HG03159 (cell line): Measurements from ENCODE around the gene MTG1.
"Not testable (repeated sequence)": the region's sequence is repeated elsewhere in the genome, so short reads cannot be mapped to it uniquely, and the experiment has no call there.

Source experiments
- ATAC-seq: cut with Tn5 transposase; IDR thresholded peaks from one replicate; pipeline ENCODE4 v1.9.1; 2021; ENCODE audit warnings: mild to moderate bottlenecking, moderate library complexity; ENCODE audit not compliant: unreplicated experiment

MTG1 gene

DNA sequence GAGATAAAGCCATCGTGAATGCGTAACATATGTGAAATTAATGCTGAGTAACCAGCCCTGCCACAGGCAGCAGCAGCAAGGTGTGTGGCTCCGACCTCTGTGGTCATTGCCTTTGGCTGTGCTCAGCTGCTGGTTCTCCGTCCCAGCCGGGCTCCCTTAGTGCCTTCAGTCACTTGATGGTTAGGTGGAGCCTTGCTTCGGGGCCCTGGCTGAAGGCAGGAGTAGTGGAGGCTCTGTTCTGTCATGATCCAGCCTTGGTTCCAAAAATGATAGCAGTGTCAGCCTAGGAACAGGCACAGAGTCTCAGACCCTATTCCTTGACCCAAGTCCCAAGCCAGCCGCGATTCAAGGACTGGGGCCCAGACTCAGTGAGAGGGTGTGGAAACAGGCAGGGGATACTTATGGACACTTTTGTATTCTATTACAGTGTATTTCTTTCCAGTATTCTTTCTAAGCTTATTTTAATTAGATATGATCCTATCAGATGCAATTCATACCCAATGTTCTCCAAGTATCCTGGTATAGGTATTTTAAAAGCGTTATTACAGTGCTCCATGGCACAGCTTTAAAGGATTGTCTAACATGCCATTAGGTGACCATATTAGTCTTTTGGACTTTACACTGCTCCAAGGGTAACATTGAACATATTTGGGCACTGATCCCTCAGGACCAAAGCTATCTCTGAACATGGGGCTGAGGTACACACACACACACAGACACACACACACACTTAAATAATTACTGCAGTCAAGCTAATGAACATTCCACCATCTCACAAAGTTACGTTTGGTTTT lies 68.8 kb downstream of the MTG1 start:
- no peak for ATAC-seq

- no peak for ATAC-seq
These were observed 70.7 kb downstream of the MTG1 start for GRCh38 chr10:133464582-133465031.

DNA sequence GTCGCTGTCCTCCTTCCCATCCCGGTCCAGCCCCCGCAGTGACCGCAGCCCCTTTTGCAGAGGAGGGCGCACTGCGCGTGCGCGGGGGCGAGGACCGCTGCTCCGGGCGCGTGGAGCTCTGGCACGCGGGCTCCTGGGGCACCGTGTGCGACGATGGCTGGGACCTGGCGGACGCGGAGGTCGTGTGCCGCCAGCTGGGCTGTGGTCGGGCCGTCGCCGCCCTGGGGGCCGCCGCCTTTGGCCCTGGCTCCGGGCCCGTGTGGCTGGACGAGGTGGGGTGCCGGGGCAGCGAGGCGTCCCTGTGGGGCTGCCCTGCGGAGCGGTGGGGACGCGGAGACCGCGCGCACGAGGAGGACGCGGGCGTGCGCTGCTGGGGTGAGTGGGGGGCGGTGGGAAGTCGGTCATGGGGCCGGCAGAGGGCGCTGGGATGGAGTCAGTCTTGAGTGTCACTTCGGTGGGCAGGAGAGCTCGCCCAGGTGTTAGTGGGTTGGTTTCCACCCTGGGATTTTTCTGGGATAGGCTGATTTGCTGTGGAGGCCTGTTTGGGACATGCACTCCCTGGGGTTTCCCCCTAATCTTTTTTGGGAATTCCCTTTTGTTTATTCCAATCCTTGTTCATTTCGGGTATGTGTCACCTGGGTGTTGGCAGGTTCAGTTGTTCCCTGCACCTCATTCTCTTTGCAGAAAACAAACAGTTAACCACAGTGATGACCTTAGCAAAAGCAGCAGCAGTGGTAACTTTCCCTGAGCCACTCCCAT lies 71.4 kb downstream of the MTG1 start:
- no peak for ATAC-seq

DNA sequence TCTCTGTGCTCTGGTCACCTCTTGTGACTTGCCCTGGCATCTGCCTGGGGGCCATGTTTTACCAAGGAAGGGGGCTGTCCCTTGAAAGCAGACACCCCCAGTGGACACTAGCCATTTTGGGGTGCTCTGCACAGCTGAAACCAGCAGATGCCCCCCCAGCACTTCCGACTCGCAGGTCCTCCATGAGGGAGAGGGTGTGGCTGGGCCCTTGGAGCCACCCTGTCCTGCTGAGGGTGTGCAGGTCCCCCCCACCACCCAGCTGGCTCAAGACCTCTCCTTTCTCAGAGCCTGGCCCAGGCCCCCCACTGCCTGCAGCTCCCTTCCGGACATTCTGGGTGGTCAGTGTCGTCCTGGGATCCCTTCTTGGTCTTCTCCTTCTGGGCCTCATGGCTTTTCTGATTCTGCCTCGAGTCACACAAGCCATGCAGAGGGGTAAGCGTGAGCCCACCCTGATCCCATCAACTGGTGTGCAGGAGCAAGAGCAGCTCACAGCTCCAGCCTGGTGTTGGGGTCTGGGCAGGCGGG lies 72.1 kb downstream of the MTG1 start:
- no peak for ATAC-seq

- ATAC-seq: no peak
These were observed 72.8 kb downstream of the MTG1 start for GRCh38 chr10:133466683-133467275.

DNA sequence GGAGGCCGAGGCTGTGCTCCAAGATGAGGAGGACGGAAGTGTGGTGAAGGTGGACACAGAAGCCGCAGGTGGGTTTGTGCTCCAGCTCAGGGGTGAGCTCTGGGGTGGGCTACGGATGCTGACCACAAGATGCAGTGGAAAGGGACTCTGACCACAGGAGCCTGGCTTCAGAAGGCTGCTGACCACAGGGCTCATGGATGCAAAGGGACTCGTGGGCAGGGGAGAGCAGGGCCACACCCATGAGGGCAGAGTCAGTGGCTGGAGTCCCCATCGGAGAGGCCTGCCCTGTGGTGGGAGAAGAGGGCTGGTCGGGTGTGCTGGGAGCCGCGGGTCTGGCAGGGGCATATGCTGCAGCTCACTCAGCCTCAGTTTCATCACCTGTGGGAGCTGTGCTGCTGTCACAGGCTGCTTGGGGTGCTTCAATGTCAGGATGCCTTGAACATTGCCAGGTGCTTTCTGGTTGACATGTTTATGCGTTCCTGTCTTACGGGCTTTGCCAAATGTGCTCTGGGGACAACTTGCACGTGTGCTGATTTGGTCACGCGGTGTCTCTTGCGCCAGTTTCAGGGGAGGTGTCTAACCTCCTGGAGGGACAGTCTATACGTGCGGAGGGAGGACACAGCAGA lies 73.4 kb downstream of the MTG1 start:
- ATAC-seq: no peak

DNA sequence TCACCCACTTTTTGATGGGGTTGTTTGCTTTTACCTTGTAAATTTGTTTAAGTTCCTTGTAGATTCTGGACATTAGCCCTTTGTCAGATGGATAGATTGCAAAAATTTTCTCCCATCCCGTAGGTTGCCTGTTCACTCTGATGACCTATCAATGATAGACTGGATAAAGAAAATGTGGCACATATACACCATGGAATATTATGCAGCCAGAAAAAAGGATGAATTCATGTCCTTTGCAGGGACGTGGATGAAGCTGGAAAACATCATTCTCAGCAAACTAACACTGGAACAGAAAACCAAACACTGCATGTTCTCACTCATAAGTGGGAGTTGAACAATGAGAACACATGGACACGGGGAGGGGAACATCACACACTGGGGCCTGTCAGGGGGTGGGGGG lies 75.2 kb downstream of the MTG1 start:
- ATAC-seq: not testable (repeated sequence)

- ATAC-seq: no peak
These were observed 77.5 kb downstream of the MTG1 start for GRCh38 chr10:133471300-133472109.
